Esophagus muscularis mucosa (tissue), 2 donors: Measurements from ENCODE around the gene MOCS1.

Source experiments
- POLR2A ChIP-seq: fragments of 450-650 bp; IDR thresholded peaks from one replicate; pipeline ENCODE4 v1.6.1; 2017; ENCODE audit warnings: antibody characterized with exemption, moderate library complexity, mild to moderate bottlenecking, low read depth
- POLR2AphosphoS5 ChIP-seq, 2 donors: sonication (generic); formaldehyde crosslinking; IDR thresholded peaks; one replicate each; pipeline ENCODE4 v1.6.1; 2017; ENCODE audit warnings: antibody characterized with exemption in 2 of 2

DNA sequence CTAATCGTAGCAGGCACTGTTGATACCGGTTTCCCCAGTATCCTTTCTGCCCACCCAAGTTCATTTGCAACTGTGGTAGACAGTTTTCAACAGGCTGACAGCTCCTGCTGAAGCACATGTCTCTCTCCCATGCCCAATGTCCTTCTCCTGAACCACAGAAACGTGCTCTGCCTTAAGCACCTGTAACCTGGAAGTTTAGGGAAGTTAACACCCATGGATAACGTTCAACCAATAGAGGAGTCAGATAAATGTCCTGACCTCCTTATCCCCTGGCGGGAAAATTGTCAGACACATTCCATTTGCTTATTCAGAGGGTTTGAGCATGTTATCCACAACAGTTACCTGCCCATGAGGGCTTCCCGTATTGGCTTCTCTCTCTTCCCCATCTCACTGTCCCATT, 29.8 kb upstream of the MOCS1 start:
- TF ChIP-seq POLR2A (no peak), POLR2AphosphoS5 (IDR thresholded peaks at IDR 0.05) (no peak)
